Activated naive CD4-positive, alpha-beta T cell treated with anti-CD3 and anti-CD28 coated beads for 36 hours (primary cell): ENCODE measurements around the gene DYNLT2. TPM values are rescaled to one million over a fixed set of nuclear protein-coding genes. Genes with fewer than 3 reads are reported as not detected.

Experiments
- CTCF ChIA-PET: fragments of 350-600 bp; sonication (Branson Sonifier 250); formaldehyde crosslinking; loops from one replicate; lab custom pipeline; 2021; ENCODE audit warnings: antibody characterized with exemption; lab: Charles Lee
- DNase-seq: peaks from one replicate; pipeline ENCODE4 v3.0.0-alpha.2; 2020
- H3K27ac Mint-ChIP-seq: one replicate; pipeline ENCODE4 v1.8.0; 2021; ENCODE audit warnings: mild to moderate bottlenecking, mixed read lengths
- H3K27me3 Mint-ChIP-seq: one replicate; pipeline ENCODE4 v1.8.0; 2021; ENCODE audit warnings: low read depth, mixed read lengths
- H3K36me3 Mint-ChIP-seq: one replicate; pipeline ENCODE4 v1.8.0; 2021; ENCODE audit warnings: low read depth, mixed read lengths
- H3K4me1 Mint-ChIP-seq: one replicate; pipeline ENCODE4 v1.8.0; 2021; ENCODE audit warnings: low read depth, mixed read lengths
- H3K4me3 Mint-ChIP-seq: one replicate; pipeline ENCODE4 v1.8.0; 2021; ENCODE audit warnings: mild to moderate bottlenecking, moderate library complexity, mixed read lengths
- H3K9me3 Mint-ChIP-seq: one replicate; pipeline ENCODE4 v1.8.0; 2021; ENCODE audit warnings: mixed read lengths
- intact Hi-C: fragments of 100-400 bp; cut with micrococcal nuclease; formaldehyde crosslinking; loops from one replicate; pipeline ENCODE4 v1.15.1; 2023
- total RNA-seq, 2 experiments: library from RNA; stranded (reverse); gene quantifications; one replicate each; pipeline ENCODE4 v1.2.3, GENCODE V29; 2021

Gene DYNLT2
- total RNA-seq, 2 experiments from 2014 or later, result 2.9 to 3.1 TPM

GRCh38 chr6:169789944-169790927 lies 38.9 kb upstream of the DYNLT2 start:
- peaks cover 24% of the 10 kb centered on the region for H3K27me3 Mint-ChIP-seq
- H3K9me3 Mint-ChIP-seq, result no peaks in the 10 kb centered on the region
- CTCF ChIA-PET, result interaction anchor here (0.5 to 2.6 kb wide), 26 partner anchors 10 to 744 kb away, joined by 3 to 48 read pairs (median 3); no protein-coding TSS in a partner anchor
- peak; percentile 80 for DNase-seq
- H3K4me1 Mint-ChIP-seq, result peaks cover 17% of the 10 kb centered on the region
- intact Hi-C loops, result loop anchor here (1.0 to 5.0 kb wide), 6 partner anchors 39 to 740 kb away; partner anchors contain the start of genes DYNLT2 and ERMARD
- no peak overlapping the region for H3K27ac Mint-ChIP-seq
- H3K4me3 Mint-ChIP-seq, result peak overlapping the region; percentile 79
- H3K36me3 Mint-ChIP-seq, result no peaks in the 10 kb centered on the region

DNA sequence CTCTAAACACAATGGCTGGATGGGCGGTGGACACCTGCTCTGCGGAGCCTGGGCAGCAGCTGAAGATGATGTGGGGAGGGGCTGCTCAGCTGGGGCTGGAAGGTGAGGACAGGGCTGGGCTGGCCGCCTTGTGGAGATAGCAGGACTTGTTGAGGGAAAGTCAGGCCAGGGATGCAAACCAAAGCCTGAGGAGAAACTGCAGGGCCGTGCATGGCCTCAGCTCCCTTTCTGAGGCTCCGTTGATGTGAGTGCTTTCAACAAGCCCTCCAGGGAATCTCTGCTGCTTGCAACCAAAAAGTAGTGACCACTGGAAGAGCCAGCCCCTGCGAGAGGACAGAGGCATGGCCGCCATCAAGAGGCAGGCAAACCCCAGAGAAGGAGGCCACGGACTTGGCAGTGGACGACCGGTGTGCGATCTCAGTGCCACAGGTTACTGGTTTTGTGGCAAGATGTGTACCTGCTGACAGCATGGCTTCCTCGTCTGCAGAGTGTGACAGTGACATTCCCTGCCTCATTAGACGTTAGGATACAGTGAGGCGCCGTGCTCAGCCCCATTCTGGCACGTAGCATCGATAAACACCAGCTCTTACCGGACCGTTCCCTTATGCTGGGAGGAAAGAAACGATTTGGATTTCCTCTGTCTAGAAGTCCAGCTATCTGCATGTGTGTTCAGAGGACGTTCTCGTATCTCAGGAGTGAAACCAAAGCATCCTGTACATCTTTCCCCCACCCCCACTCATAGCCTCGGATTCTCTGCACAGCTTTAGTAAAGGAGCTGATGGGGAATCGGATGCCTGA lies 38.0 kb upstream of the DYNLT2 start:
- intact Hi-C loops, result no loop called here
- H3K4me3 Mint-ChIP-seq, result peak overlapping the region; percentile 79
- CTCF ChIA-PET, result interaction anchor here (0.6 to 2.6 kb wide), 21 partner anchors 10 to 745 kb away, joined by 3 to 48 read pairs (median 4); no protein-coding TSS in a partner anchor

DNA sequence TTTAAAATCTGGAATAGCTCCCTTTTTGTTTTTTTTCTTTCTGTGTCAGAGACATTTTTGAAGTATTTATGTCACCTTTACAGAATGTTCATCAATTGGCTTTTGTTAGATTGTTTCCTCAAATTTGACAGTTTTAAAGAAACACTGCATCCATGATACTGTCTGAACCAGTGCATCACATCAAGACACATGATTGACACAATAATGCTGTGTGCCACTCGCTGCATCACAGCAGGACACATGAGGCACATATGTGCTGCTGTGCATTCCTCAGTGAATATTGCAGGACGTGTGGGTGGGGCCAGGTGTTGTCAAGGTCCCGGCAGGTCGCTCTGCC lies 37.4 kb upstream of the DYNLT2 start:
- peaks cover 17% of the 10 kb centered on the region for H3K4me1 Mint-ChIP-seq
- intact Hi-C loops, result no loop called here
- H3K36me3 Mint-ChIP-seq, result peaks cover 5% of the 10 kb centered on the region
- CTCF ChIA-PET, result interaction anchor here (0.6 to 2.6 kb wide), 4 partner anchors 13 to 741 kb away, joined by 3 to 48 read pairs (median 4); no protein-coding TSS in a partner anchor
- H3K9me3 Mint-ChIP-seq, result no peaks in the 10 kb centered on the region
- no peak for DNase-seq
- peaks cover 22% of the 10 kb centered on the region for H3K27me3 Mint-ChIP-seq
- no peak overlapping the region for H3K27ac Mint-ChIP-seq
- no peak overlapping the region for H3K4me3 Mint-ChIP-seq

More for the DNA sequence above, 38.0 kb upstream of the DYNLT2 start:
- no peak overlapping the region for H3K27ac Mint-ChIP-seq
- peaks cover 24% of the 10 kb centered on the region for H3K27me3 Mint-ChIP-seq
- no peak for DNase-seq
- H3K9me3 Mint-ChIP-seq, result no peaks in the 10 kb centered on the region
- H3K4me1 Mint-ChIP-seq, result peaks cover 17% of the 10 kb centered on the region
- H3K36me3 Mint-ChIP-seq, result no peaks in the 10 kb centered on the region

GRCh38 chr6:169787797-169788196 lies 36.4 kb upstream of the DYNLT2 start:
- Mint-ChIP-seq H3K4me1 (peaks cover 17% of the 10 kb centered on the region), H3K4me3 (no peak overlapping the region), H3K9me3 (peaks cover 1% of the 10 kb centered on the region), H3K27me3 (peaks cover 20% of the 10 kb centered on the region), H3K36me3 (peaks cover 14% of the 10 kb centered on the region), H3K27ac (no peak overlapping the region)
- CTCF ChIA-PET, result interaction anchor here (1.4 kb wide), 1 partner anchor 742 kb away, joined by 5 read pairs; no protein-coding TSS in a partner anchor
- DNase-seq, result no peak
- intact Hi-C loops, result no loop called here

GRCh38 chr6:169786349-169786748 lies 35.0 kb upstream of the DYNLT2 start:
- H3K36me3 Mint-ChIP-seq, result peaks cover 18% of the 10 kb centered on the region
- DNase-seq, result no peak
- no peak overlapping the region for H3K27ac Mint-ChIP-seq
- peaks cover 16% of the 10 kb centered on the region for H3K4me1 Mint-ChIP-seq
- H3K4me3 Mint-ChIP-seq, result no peak overlapping the region
- peaks cover 3% of the 10 kb centered on the region for H3K9me3 Mint-ChIP-seq
- CTCF ChIA-PET, result no interaction called here
- intact Hi-C loops, result no loop called here
- peaks cover 9% of the 10 kb centered on the region for H3K27me3 Mint-ChIP-seq

DNA sequence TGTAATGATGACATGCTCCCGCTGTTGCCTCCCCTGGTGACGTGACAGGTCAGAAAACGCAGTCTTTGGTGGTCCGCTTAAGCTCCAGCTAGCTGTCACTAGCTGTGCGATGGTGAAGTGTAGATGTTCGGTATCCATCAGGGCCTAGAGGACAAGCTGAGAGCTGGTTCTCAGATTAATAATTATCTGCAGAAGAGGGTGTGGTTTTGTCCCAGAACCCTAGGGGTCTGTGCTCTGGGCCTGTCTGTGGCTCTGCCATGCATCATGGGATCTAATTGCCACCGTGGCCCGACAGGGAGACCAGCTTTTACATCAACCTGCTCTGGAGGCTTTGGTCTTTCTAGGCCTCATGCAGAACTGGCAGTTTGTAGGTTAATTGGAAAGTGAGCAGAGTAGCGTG lies 34.2 kb upstream of the DYNLT2 start:
- Mint-ChIP-seq H3K4me1 (peaks cover 10% of the 10 kb centered on the region), H3K27me3 (peaks cover 2% of the 10 kb centered on the region), H3K36me3 (peaks cover 23% of the 10 kb centered on the region), H3K9me3 (peaks cover 5% of the 10 kb centered on the region), H3K27ac (no peak overlapping the region), H3K4me3 (no peak overlapping the region)
- DNase-seq, result no peak
- intact Hi-C loops, result no loop called here
- CTCF ChIA-PET, result no interaction called here

GRCh38 chr6:169784821-169785340 lies 33.5 kb upstream of the DYNLT2 start:
- no peak for DNase-seq
- H3K4me1 Mint-ChIP-seq, result peaks cover 3% of the 10 kb centered on the region
- intact Hi-C loops, result no loop called here
- peaks cover 30% of the 10 kb centered on the region for H3K36me3 Mint-ChIP-seq
- H3K27ac Mint-ChIP-seq, result no peak overlapping the region
- H3K27me3 Mint-ChIP-seq, result no peaks in the 10 kb centered on the region
- CTCF ChIA-PET, result no interaction called here
- peaks cover 5% of the 10 kb centered on the region for H3K9me3 Mint-ChIP-seq
- H3K4me3 Mint-ChIP-seq, result no peak overlapping the region

- intact Hi-C loops, result no loop called here
- Mint-ChIP-seq H3K4me3 (no peak overlapping the region), H3K9me3 (peaks cover 5% of the 10 kb centered on the region), H3K4me1 (no peaks in the 10 kb centered on the region), H3K36me3 (peaks cover 30% of the 10 kb centered on the region), H3K27ac (no peak overlapping the region), H3K27me3 (no peaks in the 10 kb centered on the region)
- CTCF ChIA-PET, result no interaction called here
- DNase-seq, result no peak
Observed at GRCh38 chr6:169783971-169784820, 32.8 kb upstream of the DYNLT2 start.

- H3K9me3 Mint-ChIP-seq, result peaks cover 5% of the 10 kb centered on the region
- H3K4me3 Mint-ChIP-seq, result no peak overlapping the region
- no peaks in the 10 kb centered on the region for H3K27me3 Mint-ChIP-seq
- intact Hi-C loops, result no loop called here
- no peak for DNase-seq
- no peaks in the 10 kb centered on the region for H3K4me1 Mint-ChIP-seq
- H3K36me3 Mint-ChIP-seq, result peaks cover 30% of the 10 kb centered on the region
- CTCF ChIA-PET, result no interaction called here
- no peak overlapping the region for H3K27ac Mint-ChIP-seq
Observed at GRCh38 chr6:169783401-169783800, 32.0 kb upstream of the DYNLT2 start.

DNA sequence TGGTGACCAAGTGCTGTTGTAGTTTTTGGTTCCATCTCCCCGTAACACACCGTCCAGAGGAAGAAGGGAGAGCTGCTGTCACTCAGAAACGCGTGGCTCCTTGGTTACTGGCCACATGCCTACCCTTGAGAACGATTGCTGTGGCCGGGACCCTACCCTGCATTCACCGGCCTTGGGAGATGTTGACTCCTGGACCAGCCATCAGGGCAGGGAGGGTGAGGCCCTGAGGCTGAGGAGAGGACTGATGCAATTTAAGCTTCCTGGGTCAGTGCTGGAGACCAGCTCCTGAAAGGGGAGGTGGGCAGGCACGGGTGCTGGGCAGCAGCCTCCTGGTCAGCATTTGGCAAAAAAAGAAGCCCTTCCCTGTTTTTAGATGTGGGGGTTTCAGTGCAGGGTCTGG lies 31.6 kb upstream of the DYNLT2 start:
- Mint-ChIP-seq H3K9me3 (peaks cover 5% of the 10 kb centered on the region), H3K36me3 (peaks cover 31% of the 10 kb centered on the region), H3K27ac (no peak overlapping the region), H3K27me3 (no peaks in the 10 kb centered on the region), H3K4me3 (no peak overlapping the region), H3K4me1 (no peaks in the 10 kb centered on the region)
- no peak for DNase-seq
- intact Hi-C loops, result no loop called here
- CTCF ChIA-PET, result no interaction called here

GRCh38 chr6:169780571-169781091 lies 29.3 kb upstream of the DYNLT2 start:
- CTCF ChIA-PET, result interaction anchor here (1.8 kb wide), 1 partner anchor 9 kb away, joined by 7 read pairs; no protein-coding TSS in a partner anchor

More at GRCh38 chr6:169780571-169781091, 29.3 kb upstream of the DYNLT2 start:
- intact Hi-C loops, result no loop called here
- Mint-ChIP-seq H3K27ac (no peak overlapping the region), H3K4me1 (no peaks in the 10 kb centered on the region), H3K4me3 (no peak overlapping the region), H3K27me3 (no peaks in the 10 kb centered on the region), H3K36me3 (peaks cover 42% of the 10 kb centered on the region), H3K9me3 (peaks cover 5% of the 10 kb centered on the region)
- DNase-seq, result no peak
